GM21360 (cell line): Measurements from ENCODE around the gene PARP1.
"Not testable (repeated sequence)": the region's sequence is repeated elsewhere in the genome, so short reads cannot be mapped to it uniquely, and the experiment has no call there.

ENCODE experiments used
- ATAC-seq: cut with Tn5 transposase; IDR thresholded peaks from one replicate; pipeline ENCODE4 v1.9.1; 2021; ENCODE audit warnings: mild to moderate bottlenecking, moderate library complexity; ENCODE audit not compliant: unreplicated experiment

The PARP1 gene

DNA sequence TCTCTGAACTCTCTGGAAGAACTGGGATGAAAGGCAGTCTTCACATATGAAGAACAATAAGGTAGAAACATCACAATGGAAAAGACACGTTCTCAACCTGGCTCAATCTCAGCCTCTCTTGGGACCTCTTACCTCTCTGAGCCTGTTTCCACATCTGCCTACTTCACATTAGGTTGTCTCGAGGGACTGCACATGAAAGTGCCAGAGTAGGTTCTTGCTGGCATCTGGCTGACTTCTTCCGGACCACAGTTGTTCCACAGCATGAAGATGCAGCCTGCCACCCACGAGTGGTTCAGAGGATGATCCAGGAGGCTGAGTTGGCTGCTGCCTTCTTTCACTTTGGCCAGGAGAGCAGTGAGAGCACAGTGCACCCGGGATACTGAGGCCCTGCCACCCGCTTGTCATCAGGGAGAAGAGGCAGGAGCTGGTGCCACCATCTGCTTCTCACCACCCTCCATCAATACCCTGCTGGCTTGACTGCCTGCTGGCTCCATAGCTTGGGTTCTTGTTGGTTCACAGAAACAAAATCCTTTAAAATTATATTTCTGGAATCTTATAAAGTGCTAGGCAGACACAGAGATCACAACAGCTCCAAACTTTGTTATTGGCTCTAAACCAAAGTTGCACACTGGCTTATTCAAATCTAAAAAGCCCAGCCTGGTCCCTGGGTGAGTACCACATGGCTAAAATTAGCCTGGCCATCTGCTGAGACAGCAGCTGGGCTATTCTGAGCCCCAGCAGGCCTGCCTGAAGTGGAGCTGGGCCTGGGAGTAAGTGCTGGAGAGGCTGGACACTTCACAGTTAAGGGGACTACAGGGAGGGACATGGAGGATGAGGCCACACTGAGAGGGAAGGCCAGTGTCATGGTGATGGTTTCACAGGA lies 52.0 kb downstream of the PARP1 start:
- ATAC-seq = peak; percentile 44

GRCh38 chr1:226355016-226355415 lies 52.9 kb downstream of the PARP1 start:
- no peak for ATAC-seq

- ATAC-seq = no peak
Measured at GRCh38 chr1:226353698-226354525, 54.0 kb downstream of the PARP1 start.

- ATAC-seq = no peak
Measured at GRCh38 chr1:226351709-226352108, 56.2 kb downstream of the PARP1 start.

- ATAC-seq = no peak
Measured at GRCh38 chr1:226350519-226350865, 57.4 kb downstream of the PARP1 start.

- peak; percentile 52 for ATAC-seq
Measured at GRCh38 chr1:226349801-226350518, 57.9 kb downstream of the PARP1 start.

DNA sequence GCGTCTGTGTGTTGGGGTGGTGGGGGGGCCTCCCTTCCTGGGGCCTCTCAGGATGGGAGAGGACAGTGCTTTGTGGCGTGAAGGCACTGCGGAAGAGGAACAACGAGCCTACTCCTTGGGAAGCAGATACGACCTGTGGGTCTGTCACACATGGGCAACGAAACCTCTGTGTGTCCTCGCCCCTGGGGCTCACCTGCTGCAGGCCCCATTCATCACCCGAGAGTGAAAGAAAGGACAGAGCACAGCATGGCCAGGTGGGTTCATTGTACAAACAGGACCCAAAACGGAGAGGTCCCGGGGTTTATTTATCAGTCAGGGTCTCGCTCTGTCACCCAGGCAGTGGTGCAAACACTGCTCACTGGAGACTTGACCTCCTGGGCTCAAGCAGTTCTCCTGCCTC lies 58.8 kb downstream of the PARP1 start:
- no peak for ATAC-seq

- ATAC-seq = no peak
Measured at GRCh38 chr1:226344441-226345259, 63.2 kb downstream of the PARP1 start.

DNA sequence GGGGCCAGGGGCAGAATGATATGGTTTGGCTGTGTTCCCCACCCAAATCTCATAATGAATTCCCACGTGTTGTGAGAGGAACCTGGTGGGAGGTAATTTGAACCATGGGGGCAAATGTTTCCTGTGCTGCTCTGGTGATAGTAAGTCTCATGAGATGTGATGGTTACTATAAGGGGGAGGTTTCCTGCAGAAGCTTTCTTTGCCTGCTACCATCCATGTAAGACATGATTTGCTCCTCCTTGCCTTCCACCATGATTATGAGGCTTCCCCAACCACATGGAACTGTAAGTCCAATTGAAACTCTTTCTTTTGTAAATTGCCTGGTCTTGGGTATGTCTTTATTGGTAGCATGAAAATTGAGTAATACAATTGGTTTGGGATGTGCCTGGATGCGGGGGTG lies 65.2 kb downstream of the PARP1 start:
- ATAC-seq = no peak

DNA sequence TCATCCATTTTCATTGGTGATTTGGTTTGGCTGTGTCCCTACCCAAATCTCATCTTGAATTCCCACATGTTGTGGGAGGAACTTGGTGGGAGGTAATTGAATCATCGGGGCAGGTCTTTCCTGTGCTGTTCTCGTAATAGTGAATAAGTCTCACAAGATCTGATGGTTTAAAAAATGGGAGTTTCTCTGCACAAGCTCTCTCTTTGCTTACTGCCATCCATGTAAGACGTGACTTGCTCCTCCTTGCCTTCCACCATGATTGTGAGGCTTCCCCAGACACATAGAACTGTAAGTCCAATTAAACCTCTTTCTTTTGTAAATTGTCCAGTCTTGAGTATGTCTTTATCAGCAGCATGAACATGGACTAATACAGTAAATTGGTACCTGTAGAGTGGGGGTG lies 67.8 kb downstream of the PARP1 start:
- ATAC-seq = not testable (repeated sequence)

DNA sequence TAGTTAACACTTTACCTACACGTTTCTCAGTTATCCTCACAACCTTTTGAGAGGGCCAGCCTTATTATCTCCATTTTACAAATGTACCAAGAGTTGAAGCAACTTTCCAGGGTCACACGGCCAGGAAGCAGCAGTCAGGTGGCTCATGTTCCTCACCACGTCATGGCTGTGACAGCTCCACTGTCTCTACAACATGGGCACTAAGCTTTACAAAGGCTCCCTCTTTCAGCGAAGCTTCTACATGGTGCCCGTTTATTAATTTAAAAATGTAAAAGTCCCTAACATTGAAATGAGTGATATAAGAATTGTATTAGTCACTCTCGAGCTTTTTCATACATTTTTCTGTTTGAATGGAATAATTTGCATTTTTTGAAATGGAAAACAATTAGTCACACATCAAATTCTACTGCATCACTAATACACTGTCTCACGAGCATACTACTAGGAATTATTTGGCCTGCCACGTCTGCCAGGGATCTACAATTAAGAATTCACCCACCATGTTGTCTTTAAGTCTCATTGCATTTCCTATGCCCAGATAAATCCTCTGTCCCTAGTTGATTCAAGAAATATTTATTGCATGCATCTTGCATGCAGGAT lies 70.5 kb downstream of the PARP1 start:
- no peak for ATAC-seq

DNA sequence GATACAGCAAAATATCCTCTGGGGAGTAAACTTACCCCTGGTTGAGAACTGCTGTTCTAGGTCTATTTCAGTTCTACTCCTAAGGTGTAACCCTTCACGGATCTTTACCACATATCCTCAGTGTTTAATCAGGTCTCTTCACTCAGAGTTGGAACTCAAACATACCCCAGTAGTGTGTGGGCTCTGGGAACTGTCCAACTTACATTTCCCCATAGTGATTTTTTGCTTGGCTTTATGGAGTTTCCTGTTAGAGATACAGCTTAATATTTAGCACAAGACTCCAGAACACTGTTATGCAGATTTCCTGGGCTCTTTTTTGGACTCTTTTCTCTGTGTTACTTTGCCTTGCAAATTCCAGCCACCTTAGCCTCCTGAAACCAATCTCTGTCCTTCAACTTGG lies 72.2 kb downstream of the PARP1 start:
- ATAC-seq = no peak

DNA sequence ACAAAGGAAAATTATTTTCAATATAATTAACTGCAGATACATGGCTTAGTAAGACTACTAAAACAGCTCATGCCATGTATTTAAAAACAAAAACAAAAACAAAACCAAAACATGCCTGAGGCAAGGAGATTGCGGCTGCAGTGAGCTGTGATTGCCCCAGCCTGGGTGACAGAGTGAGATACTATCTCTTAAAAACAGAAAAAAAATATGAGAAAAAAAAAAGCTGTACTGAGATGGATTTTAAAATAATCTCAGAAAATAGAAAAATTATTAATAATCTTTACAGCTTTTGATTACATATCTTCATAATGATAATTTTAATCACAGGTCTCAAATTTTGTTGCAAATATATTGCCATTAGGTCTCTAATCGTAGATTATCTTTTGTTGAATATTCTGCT lies 74.9 kb downstream of the PARP1 start:
- ATAC-seq = no peak

DNA sequence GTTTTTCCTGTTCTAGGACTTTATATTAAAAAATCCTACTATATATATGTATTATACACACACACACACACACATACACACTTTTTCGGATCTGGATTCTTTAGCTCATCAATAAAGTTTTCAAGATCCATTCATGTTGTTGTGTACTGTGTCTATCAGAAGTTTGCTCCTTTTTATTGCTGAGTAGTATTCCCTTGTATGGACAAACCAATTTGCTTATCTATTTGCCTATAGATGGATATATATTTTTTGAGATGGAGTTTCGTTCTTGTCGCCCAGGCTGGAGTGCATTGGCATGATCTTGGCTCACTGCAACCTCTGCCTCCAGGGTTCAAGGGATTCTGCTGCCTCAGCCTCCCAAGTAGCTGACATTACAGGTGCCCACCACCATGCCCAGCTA lies 78.7 kb downstream of the PARP1 start:
- ATAC-seq = no peak

DNA sequence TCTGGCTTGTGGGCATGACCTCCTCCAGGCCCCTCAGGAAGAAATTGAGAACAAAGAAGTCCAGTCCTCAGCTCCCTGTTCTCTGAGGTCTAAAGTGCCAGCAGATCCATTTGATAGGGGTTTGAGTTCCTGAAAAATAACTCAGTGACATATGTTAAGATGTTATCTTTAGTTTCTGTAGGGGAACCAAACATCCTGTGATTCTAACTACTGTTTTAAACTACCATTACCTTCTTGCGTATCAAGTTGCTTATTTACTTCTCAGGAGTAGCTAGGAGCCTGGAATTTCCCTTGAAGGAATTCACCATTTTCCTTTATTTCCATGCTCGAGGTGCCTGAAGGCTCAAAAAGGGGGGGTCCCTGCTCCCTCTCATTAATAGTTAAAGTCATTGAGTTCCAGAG lies 80.1 kb downstream of the PARP1 start:
- no peak for ATAC-seq

GRCh38 chr1:226325178-226325577 lies 82.7 kb downstream of the PARP1 start:
- no peak for ATAC-seq

- no peak for ATAC-seq
Measured at GRCh38 chr1:226324479-226324878, 83.4 kb downstream of the PARP1 start.

GRCh38 chr1:226322986-226323385 lies 84.9 kb downstream of the PARP1 start:
- ATAC-seq = no peak

DNA sequence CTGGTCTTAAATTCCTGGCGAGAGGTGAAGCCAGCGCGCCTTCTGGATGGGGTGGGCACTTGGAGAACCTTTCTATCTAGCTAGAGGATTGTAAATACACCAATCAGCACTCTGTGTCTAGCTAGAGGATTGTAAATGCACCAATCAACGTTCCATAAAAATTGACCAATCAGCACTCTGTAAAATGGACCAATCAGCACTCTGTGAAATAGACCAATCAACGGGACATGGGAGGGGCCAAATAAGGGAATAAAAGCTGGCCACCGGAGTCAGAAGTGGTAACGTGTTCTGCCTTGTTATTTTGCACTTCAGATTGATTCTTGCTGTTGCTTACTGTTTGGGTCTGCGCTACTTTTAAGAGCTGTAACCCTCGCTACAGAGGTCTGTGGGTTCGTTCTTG lies 87.0 kb downstream of the PARP1 start:
- ATAC-seq = no peak

DNA sequence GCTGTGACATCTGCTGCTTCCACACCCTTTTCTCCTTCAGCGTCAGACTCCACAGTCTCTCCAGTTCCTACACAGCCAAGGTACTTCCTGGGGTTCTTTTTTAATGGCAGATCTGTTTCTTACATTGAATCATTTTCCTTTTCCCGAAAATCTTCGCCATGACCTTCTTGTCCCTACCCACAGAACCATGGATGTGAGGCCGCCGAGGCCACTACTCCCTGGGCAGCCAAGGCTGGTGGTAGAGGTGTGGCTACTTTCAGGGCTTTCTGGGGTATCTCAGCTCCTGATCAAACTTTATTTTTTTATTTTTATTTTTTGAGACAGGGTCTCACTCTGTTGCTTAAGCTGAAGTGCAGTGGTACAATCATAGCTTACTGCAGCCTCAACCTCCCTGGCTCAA lies 89.4 kb downstream of the PARP1 start:
- no peak for ATAC-seq
